ENCODE measurements around the gene UNK. TPM values are rescaled to one million over a fixed set of nuclear protein-coding genes. Genes with fewer than 3 reads are reported as not detected.
A peak's percentile ranks its signal among the peaks of the same experiment; 100 is the strongest.

UNK gene
- total and polyA plus RNA-seq, 10 donors = 19.0 to 53.8 (median 46.2) TPM

GRCh38 chr17:75832652-75833400, 48.2 kb downstream of the UNK start:
- DNase-seq = no peak
- peak overlapping the region; percentile 27 to 91 (median 83) for H3K27ac ChIP-seq

GRCh38 chr17:75834279-75834920, 49.8 kb downstream of the UNK start:
- intact Hi-C loops (cut with DNase I; ENCODE audit: low total_unique reads) = no loop called here
- no peaks in the 10 kb centered on the region for H3K27me3 ChIP-seq (replicated peaks in 1 of 7)
- H3K9me3 ChIP-seq = no peaks in the 10 kb centered on the region
- no peak for TF ChIP-seq POLR2A (IDR thresholded peaks at IDR 0.05)
- TF ChIP-seq POLR2AphosphoS5 (IDR thresholded peaks at IDR 0.05) = peak in 1 of 3 donors; percentile 60
- DNase-seq = no peak
- H3K4me1 ChIP-seq = peaks cover 21 to 98% (median 68%) of the 10 kb centered on the region in 6 donors
- H3K36me3 ChIP-seq = peaks cover 0 to 100% (median 77%) of the 10 kb centered on the region in 6 donors
- peak overlapping the region in 4 of 8 donors; percentile 71 to 91 (median 84) for H3K27ac ChIP-seq
- WGBS, 5 donors = 90 to 95% (median 94%) methylated on average over 17 to 25 of the region's 25 CpGs
- no peak overlapping the region for H3K4me3 ChIP-seq

More at GRCh38 chr17:75832652-75833400, 48.2 kb downstream of the UNK start:
- TF ChIP-seq POLR2AphosphoS5 (IDR thresholded peaks at IDR 0.05) (peak; percentile 35 to 68 (median 47)), POLR2A (IDR thresholded peaks at IDR 0.05) (no peak)
- intact Hi-C loops (cut with DNase I; ENCODE audit: low total_unique reads) = no loop called here
- WGBS, 5 donors = 13 to 33% (median 27%) methylated on average over 18 to 20 of the region's 20 CpGs
- no peaks in the 10 kb centered on the region for H3K27me3 ChIP-seq (replicated peaks in 1 of 7)
- H3K9me3 ChIP-seq = no peaks in the 10 kb centered on the region
- peaks cover 0 to 100% (median 77%) of the 10 kb centered on the region in 6 donors for H3K36me3 ChIP-seq
- peaks cover 26 to 95% (median 68%) of the 10 kb centered on the region in 6 donors for H3K4me1 ChIP-seq
- peak overlapping the region in 2 of 8 donors; percentile 3 to 41 for H3K4me3 ChIP-seq

GRCh38 chr17:75834928-75835653, 50.5 kb downstream of the UNK start:
- intact Hi-C loops (cut with DNase I; ENCODE audit: low total_unique reads) = no loop called here
- Histone ChIP-seq H3K27me3 (replicated peaks in 1 of 7) (no peaks in the 10 kb centered on the region), H3K4me1 (peaks cover 21 to 100% (median 68%) of the 10 kb centered on the region in 6 donors), H3K27ac (peak overlapping the region in 3 of 8 donors; percentile 84 to 91 (median 85)), H3K4me3 (no peak overlapping the region), H3K36me3 (peaks cover 0 to 100% (median 78%) of the 10 kb centered on the region in 6 donors), H3K9me3 (no peaks in the 10 kb centered on the region)
- no peak for TF ChIP-seq CTCF (IDR thresholded peaks at IDR 0.05 in 8 of 11, conservative IDR thresholded peaks at IDR 0.05 in 3 of 11)
- TF ChIP-seq POLR2AphosphoS5 (IDR thresholded peaks at IDR 0.05) = peak in 1 of 3 donors; percentile 24
- TF ChIP-seq POLR2A (IDR thresholded peaks at IDR 0.05) = no peak
- no peak for DNase-seq
- 77 to 89% (median 86%) methylated on average over 11 to 24 of the region's 24 CpGs for WGBS, 5 donors

GRCh38 chr17:75835654-75835987, 51.0 kb downstream of the UNK start:
- WGBS, 5 donors = 75 to 91% (median 89%) methylated on average over 7 to 9 of the region's 9 CpGs
- Histone ChIP-seq H3K27me3 (replicated peaks in 1 of 7) (no peaks in the 10 kb centered on the region), H3K9me3 (no peaks in the 10 kb centered on the region), H3K36me3 (peaks cover 0 to 100% (median 78%) of the 10 kb centered on the region in 6 donors), H3K4me3 (no peak overlapping the region), H3K27ac (peak overlapping the region in 2 of 8 donors; percentile 85 to 91), H3K4me1 (peaks cover 21 to 100% (median 68%) of the 10 kb centered on the region in 6 donors)
- intact Hi-C loops (cut with DNase I; ENCODE audit: low total_unique reads) = no loop called here
- DNase-seq = no peak
- TF ChIP-seq CTCF (IDR thresholded peaks at IDR 0.05 in 8 of 11, conservative IDR thresholded peaks at IDR 0.05 in 3 of 11) (no peak), POLR2A (IDR thresholded peaks at IDR 0.05) (no peak), POLR2AphosphoS5 (IDR thresholded peaks at IDR 0.05) (no peak)

All from spleen (tissue), 11 donors.